ENCODE results near the gene TCAP. TPM values are rescaled to one million over a fixed set of nuclear protein-coding genes. Genes with fewer than 3 reads are reported as not detected.

The TCAP gene
- polyA plus RNA-seq (2013): 0.15 and 0.19 TPM in 2 replicates

DNA sequence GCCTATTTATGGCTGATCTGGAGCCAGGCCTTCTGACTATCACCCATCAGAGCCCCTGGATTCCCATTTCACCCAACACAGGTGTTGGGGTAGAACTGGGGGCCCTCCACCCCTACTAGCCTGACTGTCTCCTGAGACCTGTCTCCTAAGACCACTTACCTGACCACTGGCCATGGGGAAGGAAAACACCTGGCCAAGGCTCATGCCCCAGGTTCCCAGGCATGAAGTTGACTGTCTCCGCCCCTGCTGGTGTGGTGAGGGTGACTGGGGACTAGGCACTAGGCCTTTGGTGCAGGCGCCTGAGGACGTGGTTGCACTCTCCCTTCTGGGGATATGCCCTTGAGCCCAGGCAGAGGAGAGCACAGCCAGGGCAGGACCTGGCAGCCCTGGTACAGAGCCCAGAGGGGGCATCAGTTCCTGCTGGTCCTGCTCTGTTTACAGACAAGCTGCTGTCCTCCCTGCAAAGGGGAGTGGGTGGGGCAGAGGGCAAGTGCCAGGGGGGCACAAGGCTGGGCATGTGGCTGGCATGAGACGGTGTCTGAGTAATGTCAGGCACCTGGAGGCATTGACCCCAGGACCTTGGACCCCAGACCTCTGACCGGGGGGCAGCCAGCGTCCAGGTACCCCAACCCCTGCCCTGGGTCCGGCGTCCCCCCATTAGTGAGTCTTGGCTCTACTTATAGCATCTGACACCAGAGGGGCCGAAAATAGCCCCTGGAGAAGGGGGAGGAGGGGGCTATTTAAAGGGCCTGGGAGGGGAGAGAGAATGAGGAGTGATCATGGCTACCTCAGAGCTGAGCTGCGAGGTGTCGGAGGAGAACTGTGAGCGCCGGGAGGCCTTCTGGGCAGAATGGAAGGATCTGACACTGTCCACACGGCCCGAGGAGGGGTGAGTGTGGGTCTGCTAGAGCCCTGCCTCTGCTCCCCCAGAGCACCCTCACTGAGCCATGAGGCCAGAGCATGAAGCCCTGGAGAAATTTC is at the start of gene TCAP:
TCAP (plus strand) TSS at position 769 of the 981 bp plus-strand sequence; CDS start at position 780, 11 bp downstream.
- Histone ChIP-seq H3K79me2 (ENCODE audit: control insufficient read depth, insufficient read depth, low read length, poor library complexity) (no peaks in the 10 kb centered on the region), H3K27me3 (ENCODE audit: insufficient read depth, low read length) (peaks cover 21% of the 10 kb centered on the region), H3K9me3 (ENCODE audit: insufficient read depth, low read depth, low read length) (peaks cover 1% of the 10 kb centered on the region), H3K4me3 (ENCODE audit: low read depth, low read length) (no peak within 1 kb of the TSS), H3K18ac (ENCODE audit: low read length) (no peak within 1 kb of the TSS), H4K8ac (ENCODE audit: low read depth, low read length) (no peak within 1 kb of the TSS), H2BK12ac (ENCODE audit: low read length) (no peak within 1 kb of the TSS), H3K4me1 (ENCODE audit: control insufficient read depth in 1 of 2, insufficient read depth in 2 of 2, low read length in 2 of 2) (peaks cover 11 to 14% of the 10 kb centered on the region in 2 experiments), H3K36me3 (ENCODE audit: control insufficient read depth in 1 of 2, insufficient read depth in 2 of 2, low read length in 2 of 2) (peaks cover 23 to 25% of the 10 kb centered on the region in 2 experiments), H2BK5ac (ENCODE audit: low read depth, low read length, poor library complexity) (no peak within 1 kb of the TSS), H4K12ac (ENCODE audit: low read depth, low read length) (no peak within 1 kb of the TSS), H3K14ac (ENCODE audit: low read length) (no peak within 1 kb of the TSS), H2AFZ (ENCODE audit: insufficient read depth, low read length, poor library complexity) (no peak within 1 kb of the TSS), H3K79me1 (ENCODE audit: low read length) (no peaks in the 10 kb centered on the region), H2AK5ac (ENCODE audit: low read length) (no peak within 1 kb of the TSS), H3K4me2 (ENCODE audit: low read length) (no peak within 1 kb of the TSS), H3K23ac (ENCODE audit: low read length) (no peak within 1 kb of the TSS), H3K27ac (ENCODE audit: low read depth, low read length) (no peak within 1 kb of the TSS), H2BK120ac (ENCODE audit: insufficient read depth, low read length, poor library complexity) (no peak within 1 kb of the TSS), H3K9ac (ENCODE audit: low read length) (peak within 1 kb of the TSS; percentile 5), H3K4ac (ENCODE audit: low read depth, low read length) (no peak within 1 kb of the TSS), H4K91ac (ENCODE audit: low read depth, low read length) (no peak within 1 kb of the TSS)
- DNase-seq: peak in 1 of 2 donors; percentile 29
- WGBS (ENCODE audit: extremely low coverage, insufficient coverage, insufficient read length): no CpG with 5 or more reads among the region's 15 CpGs

GRCh38 chr17:39615434-39615833 is 49.7 kb upstream of the TCAP start:
- Histone ChIP-seq H3K79me2 (ENCODE audit: control insufficient read depth, insufficient read depth, low read length, poor library complexity) (no peaks in the 10 kb centered on the region), H3K4me1 (ENCODE audit: control insufficient read depth in 1 of 2, insufficient read depth in 2 of 2, low read length in 2 of 2) (peaks cover 2 to 3% of the 10 kb centered on the region in 2 experiments), H2BK12ac (ENCODE audit: low read length) (no peak overlapping the region), H3K14ac (ENCODE audit: low read length) (no peak overlapping the region), H3K27ac (ENCODE audit: low read depth, low read length) (no peak overlapping the region), H4K91ac (ENCODE audit: low read depth, low read length) (no peak overlapping the region), H3K4me3 (ENCODE audit: low read depth, low read length) (no peak overlapping the region), H3K4ac (ENCODE audit: low read depth, low read length) (no peak overlapping the region), H3K23ac (ENCODE audit: low read length) (no peak overlapping the region), H3K4me2 (ENCODE audit: low read length) (no peak overlapping the region), H3K18ac (ENCODE audit: low read length) (no peak overlapping the region), H2AK5ac (ENCODE audit: low read length) (no peak overlapping the region), H2BK5ac (ENCODE audit: low read depth, low read length, poor library complexity) (no peak overlapping the region), H3K9ac (ENCODE audit: low read length) (no peak overlapping the region), H3K36me3 (ENCODE audit: control insufficient read depth in 1 of 2, insufficient read depth in 2 of 2, low read length in 2 of 2) (no peaks in the 10 kb centered on the region), H3K79me1 (ENCODE audit: low read length) (no peaks in the 10 kb centered on the region), H4K8ac (ENCODE audit: low read depth, low read length) (no peak overlapping the region), H3K27me3 (ENCODE audit: insufficient read depth, low read length) (peaks cover 50% of the 10 kb centered on the region), H3K9me3 (ENCODE audit: insufficient read depth, low read depth, low read length) (peaks cover 6% of the 10 kb centered on the region), H4K12ac (ENCODE audit: low read depth, low read length) (no peak overlapping the region), H2BK120ac (ENCODE audit: insufficient read depth, low read length, poor library complexity) (no peak overlapping the region), H2AFZ (ENCODE audit: insufficient read depth, low read length, poor library complexity) (no peak overlapping the region)
- DNase-seq: no peak
- WGBS (ENCODE audit: extremely low coverage, insufficient coverage, insufficient read length): no CpG with 5 or more reads among the region's 6 CpGs

- no peak for DNase-seq
- H3K27ac ChIP-seq (ENCODE audit: low read depth, low read length): no peak overlapping the region
Measured at GRCh38 chr17:39617100-39617445, 48.1 kb upstream of the TCAP start.

DNA sequence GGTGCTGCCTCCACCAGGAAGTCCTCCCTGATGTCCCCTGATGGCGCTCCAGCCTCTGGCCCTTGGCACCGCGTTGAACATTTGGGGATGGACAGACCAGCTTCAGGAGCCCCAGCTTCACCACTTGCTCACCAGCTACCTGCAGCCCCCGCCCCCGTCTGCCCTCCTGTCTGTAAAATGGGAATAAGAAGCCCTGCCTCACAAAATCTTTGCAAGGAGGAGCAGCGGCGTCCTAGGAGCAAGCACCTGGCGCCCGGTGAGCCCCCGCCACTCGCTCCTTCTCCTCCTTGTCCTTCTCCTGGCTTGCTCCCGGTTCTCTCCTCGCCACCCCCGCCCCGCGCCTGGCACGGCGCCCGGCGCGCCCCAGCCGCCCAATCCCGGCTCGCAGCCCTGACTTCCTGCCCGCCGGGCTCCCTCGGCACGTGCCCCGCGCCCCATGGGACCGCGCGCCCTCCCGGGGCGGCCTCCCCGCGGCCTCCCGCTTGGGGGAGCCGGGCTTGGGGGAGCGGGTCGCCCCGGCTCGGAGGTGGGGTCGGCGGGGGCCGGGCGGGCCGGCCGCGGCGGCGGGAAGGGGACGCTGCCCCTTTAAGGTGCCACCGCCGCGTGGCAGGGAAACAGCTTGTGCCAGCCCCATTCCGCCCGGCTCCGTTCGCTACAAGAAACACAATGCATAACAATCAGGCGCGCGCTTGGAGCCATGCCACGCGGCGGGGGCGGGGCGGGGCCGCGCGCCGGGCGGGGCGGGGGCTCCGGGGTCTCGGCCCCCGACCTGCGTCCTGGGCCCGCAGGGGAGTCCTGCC is 47.5 kb upstream of the TCAP start:
- no peak overlapping the region for H2AK5ac ChIP-seq (ENCODE audit: low read length)
- no peak overlapping the region for H2BK120ac ChIP-seq (ENCODE audit: insufficient read depth, low read length, poor library complexity)
- WGBS (ENCODE audit: extremely low coverage, insufficient coverage, insufficient read length): no CpG with 5 or more reads among the region's 79 CpGs
- H2BK12ac ChIP-seq (ENCODE audit: low read length): no peak overlapping the region
- peaks cover 2 to 3% of the 10 kb centered on the region in 2 experiments for H3K4me1 ChIP-seq (ENCODE audit: control insufficient read depth in 1 of 2, insufficient read depth in 2 of 2, low read length in 2 of 2)
- no peak overlapping the region for H3K18ac ChIP-seq (ENCODE audit: low read length)
- no peak overlapping the region for H4K91ac ChIP-seq (ENCODE audit: low read depth, low read length)
- no peak overlapping the region for H4K12ac ChIP-seq (ENCODE audit: low read depth, low read length)
- H2AFZ ChIP-seq (ENCODE audit: insufficient read depth, low read length, poor library complexity): no peak overlapping the region
- no peaks in the 10 kb centered on the region for H3K79me2 ChIP-seq (ENCODE audit: control insufficient read depth, insufficient read depth, low read length, poor library complexity)
- no peak overlapping the region for H3K27ac ChIP-seq (ENCODE audit: low read depth, low read length)
- peak in 1 of 2 donors; percentile 36 for DNase-seq
- peaks cover 47% of the 10 kb centered on the region for H3K27me3 ChIP-seq (ENCODE audit: insufficient read depth, low read length)
- no peak overlapping the region for H3K4ac ChIP-seq (ENCODE audit: low read depth, low read length)
- H3K4me3 ChIP-seq (ENCODE audit: low read depth, low read length): peak overlapping the region; percentile 39
- H3K79me1 ChIP-seq (ENCODE audit: low read length): no peaks in the 10 kb centered on the region
- H3K14ac ChIP-seq (ENCODE audit: low read length): no peak overlapping the region
- no peak overlapping the region for H4K8ac ChIP-seq (ENCODE audit: low read depth, low read length)
- no peaks in the 10 kb centered on the region for H3K36me3 ChIP-seq (ENCODE audit: control insufficient read depth in 1 of 2, insufficient read depth in 2 of 2, low read length in 2 of 2)
- H2BK5ac ChIP-seq (ENCODE audit: low read depth, low read length, poor library complexity): no peak overlapping the region
- no peak overlapping the region for H3K9ac ChIP-seq (ENCODE audit: low read length)
- peaks cover 6% of the 10 kb centered on the region for H3K9me3 ChIP-seq (ENCODE audit: insufficient read depth, low read depth, low read length)
- H3K4me2 ChIP-seq (ENCODE audit: low read length): peak overlapping the region; percentile 76
- H3K23ac ChIP-seq (ENCODE audit: low read length): no peak overlapping the region

More at GRCh38 chr17:39617100-39617445, 48.1 kb upstream of the TCAP start:
- Histone ChIP-seq H2AFZ (ENCODE audit: insufficient read depth, low read length, poor library complexity) (no peak overlapping the region), H2BK12ac (ENCODE audit: low read length) (no peak overlapping the region), H3K4ac (ENCODE audit: low read depth, low read length) (no peak overlapping the region), H3K9me3 (ENCODE audit: insufficient read depth, low read depth, low read length) (peaks cover 6% of the 10 kb centered on the region), H3K9ac (ENCODE audit: low read length) (no peak overlapping the region), H3K36me3 (ENCODE audit: control insufficient read depth in 1 of 2, insufficient read depth in 2 of 2, low read length in 2 of 2) (no peaks in the 10 kb centered on the region), H3K79me1 (ENCODE audit: low read length) (no peaks in the 10 kb centered on the region), H2BK5ac (ENCODE audit: low read depth, low read length, poor library complexity) (no peak overlapping the region), H3K4me1 (ENCODE audit: control insufficient read depth in 1 of 2, insufficient read depth in 2 of 2, low read length in 2 of 2) (peaks cover 2 to 3% of the 10 kb centered on the region in 2 experiments), H3K27me3 (ENCODE audit: insufficient read depth, low read length) (peaks cover 47% of the 10 kb centered on the region), H3K23ac (ENCODE audit: low read length) (no peak overlapping the region), H2AK5ac (ENCODE audit: low read length) (no peak overlapping the region), H2BK120ac (ENCODE audit: insufficient read depth, low read length, poor library complexity) (no peak overlapping the region), H3K4me3 (ENCODE audit: low read depth, low read length) (peak overlapping the region; percentile 50), H3K14ac (ENCODE audit: low read length) (no peak overlapping the region), H4K91ac (ENCODE audit: low read depth, low read length) (no peak overlapping the region), H4K12ac (ENCODE audit: low read depth, low read length) (no peak overlapping the region), H3K18ac (ENCODE audit: low read length) (no peak overlapping the region), H3K79me2 (ENCODE audit: control insufficient read depth, insufficient read depth, low read length, poor library complexity) (no peaks in the 10 kb centered on the region), H3K4me2 (ENCODE audit: low read length) (no peak overlapping the region), H4K8ac (ENCODE audit: low read depth, low read length) (no peak overlapping the region)
- no CpG with 5 or more reads among the region's 3 CpGs for whole genome bisulfite sequencing (ENCODE audit: extremely low coverage, insufficient coverage, insufficient read length)
